ENCODE measurements around the gene ST6GALNAC2. TPM values are rescaled to one million over a fixed set of nuclear protein-coding genes. Genes with fewer than 3 reads are reported as not detected.

The ST6GALNAC2 gene
- total RNA-seq, 1 donor from 2014 or later: 104 TPM

GRCh38 chr17:76545918-76546555, 39.6 kb downstream of the ST6GALNAC2 start:
- ATAC-seq (no peak), DNase-seq (ENCODE audit: low spot score) (no peak)
- intact Hi-C loops (cut with DNase I): no loop called here

GRCh38 chr17:76544546-76545365, 40.9 kb downstream of the ST6GALNAC2 start:
- no peak for DNase-seq (ENCODE audit: low spot score)
- ATAC-seq: no peak
- intact Hi-C loops (cut with DNase I): no loop called here

- ATAC-seq: no peak
- intact Hi-C loops (cut with DNase I): no loop called here
- no peak for DNase-seq (ENCODE audit: low spot score)
These were observed 41.7 kb downstream of the ST6GALNAC2 start for GRCh38 chr17:76543826-76544545.

GRCh38 chr17:76543482-76543825, 42.2 kb downstream of the ST6GALNAC2 start:
- no peak for DNase-seq (ENCODE audit: low spot score)
- no peak for ATAC-seq
- intact Hi-C loops (cut with DNase I): no loop called here

GRCh38 chr17:76542984-76543383, 42.7 kb downstream of the ST6GALNAC2 start:
- DNase-seq (ENCODE audit: low spot score) (no peak), ATAC-seq (no peak)
- intact Hi-C loops (cut with DNase I): no loop called here

GRCh38 chr17:76542566-76542971, 43.1 kb downstream of the ST6GALNAC2 start:
- DNase-seq (ENCODE audit: low spot score): no peak
- intact Hi-C loops (cut with DNase I): no loop called here
- no peak for ATAC-seq

- DNase-seq (ENCODE audit: low spot score): no peak
- ATAC-seq: no peak
- intact Hi-C loops (cut with DNase I): no loop called here
These were observed 43.8 kb downstream of the ST6GALNAC2 start for GRCh38 chr17:76541739-76542454.

GRCh38 chr17:76540381-76541300, 45.0 kb downstream of the ST6GALNAC2 start:
- peak; percentile 96 for ATAC-seq
- DNase-seq (ENCODE audit: low spot score): peak; percentile 95
- intact Hi-C loops (cut with DNase I): no loop called here

GRCh38 chr17:76539631-76540271, 45.9 kb downstream of the ST6GALNAC2 start, which contains the start of gene PRCD:
TSS of gene PRCD (plus strand) at chr17:76540044. CDS start at chr17:76540142, 98 bp downstream.
- intact Hi-C loops (cut with DNase I): no loop called here
- ATAC-seq (no peak), DNase-seq (ENCODE audit: low spot score) (no peak)

GRCh38 chr17:76538941-76539570, 46.6 kb downstream of the ST6GALNAC2 start:
- intact Hi-C loops (cut with DNase I): no loop called here
- ATAC-seq: no peak
- DNase-seq (ENCODE audit: low spot score): no peak

- no peak for ATAC-seq
- intact Hi-C loops (cut with DNase I): no loop called here
- DNase-seq (ENCODE audit: low spot score): peak; percentile 67
These were observed 47.3 kb downstream of the ST6GALNAC2 start for GRCh38 chr17:76538281-76538931.

- ATAC-seq (peak; percentile 56), DNase-seq (ENCODE audit: low spot score) (no peak)
- intact Hi-C loops (cut with DNase I): no loop called here
These were observed 47.9 kb downstream of the ST6GALNAC2 start, which contains the start of gene CYGB for GRCh38 chr17:76537578-76538280. TSS of gene CYGB (minus strand) at chr17:76537709. CDS start at chr17:76537542, 167 bp downstream.

GRCh38 chr17:76537288-76537577, 48.4 kb downstream of the ST6GALNAC2 start:
- no peak for ATAC-seq

GRCh38 chr17:76536511-76537287, 49.0 kb downstream of the ST6GALNAC2 start:
- DNase-seq (ENCODE audit: low spot score) (no peak), ATAC-seq (no peak)
- intact Hi-C loops (cut with DNase I): no loop called here

More at GRCh38 chr17:76537288-76537577, 48.4 kb downstream of the ST6GALNAC2 start:
- peak; percentile 81 for DNase-seq (ENCODE audit: low spot score)
- intact Hi-C loops (cut with DNase I): no loop called here

GRCh38 chr17:76535788-76536510, 49.7 kb downstream of the ST6GALNAC2 start:
- ATAC-seq (no peak), DNase-seq (ENCODE audit: low spot score) (no peak)
- intact Hi-C loops (cut with DNase I): no loop called here
